Measurements from ENCODE around the gene ZNF417. TPM values are rescaled to one million over a fixed set of nuclear protein-coding genes. Genes with fewer than 3 reads are reported as not detected.
"Not testable (repeated sequence)": the region's sequence is repeated elsewhere in the genome, so short reads cannot be mapped to it uniquely, and the experiment has no call there.

ZNF417 gene
- total RNA-seq (2021): 22.1 and 22.2 TPM in 2 replicates
- long read RNA-seq, partial matches to known transcripts: 0 of 8 reads
- long read RNA-seq, other reads (novel, unspliced or antisense): 2 of 8 reads

DNA sequence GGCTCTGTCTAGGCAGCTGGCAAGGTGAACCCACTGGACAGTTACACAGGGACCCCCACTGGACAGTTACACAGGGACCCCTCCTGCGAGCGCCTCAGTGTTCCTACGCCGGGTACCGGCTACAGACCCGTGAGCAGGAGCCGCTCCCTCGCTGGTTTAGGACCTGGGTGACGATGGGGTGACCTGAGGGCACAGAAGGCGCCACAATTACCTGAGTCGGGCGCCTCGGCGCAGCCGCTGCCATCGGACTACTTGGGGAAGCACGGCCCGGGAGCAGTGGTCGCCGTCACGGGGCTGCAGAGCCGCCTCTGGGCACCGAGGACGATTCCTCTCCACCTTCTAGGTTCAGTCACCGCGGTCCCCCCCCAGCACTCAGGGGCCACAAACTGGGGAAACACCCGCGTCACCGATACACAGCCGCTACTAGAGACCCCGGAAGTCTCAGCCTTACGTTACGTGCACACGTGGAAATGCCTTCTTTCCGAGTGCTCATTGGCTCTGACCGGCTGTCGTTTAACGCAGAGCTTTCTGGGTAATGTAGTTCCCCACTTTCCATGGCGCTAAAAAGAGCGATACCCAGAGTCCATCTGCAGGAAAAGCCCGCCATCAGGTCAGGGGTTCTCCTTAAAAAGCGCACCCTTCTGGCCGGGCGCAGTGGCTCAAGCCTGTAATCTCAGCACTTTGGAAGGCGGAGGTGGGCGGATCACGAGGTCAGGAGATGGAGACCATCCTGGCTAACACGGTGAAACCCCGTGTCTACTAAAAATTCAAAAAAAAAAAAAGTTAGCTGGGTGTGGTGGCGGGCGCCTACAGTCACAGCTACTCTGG, at the start of gene ZNF417:
ZNF417 (minus strand) TSS at position 425 of the 828 bp plus-strand sequence; CDS start at position 244, 181 bp downstream.
- not testable (repeated sequence) for H2BK5ac ChIP-seq (ENCODE audit: insufficient read length, low read length); H2BK120ac ChIP-seq (ENCODE audit: low read depth, low read length, poor library complexity, severe bottlenecking); H3K27ac ChIP-seq (ENCODE audit: insufficient read length, low read depth, low read length); H3K79me1 ChIP-seq (ENCODE audit: insufficient read depth, low read depth, low read length, poor library complexity, severe bottlenecking); H3K23ac ChIP-seq (ENCODE audit: insufficient read length, low read depth, low read length); H3K27me3 ChIP-seq (ENCODE audit: insufficient read depth, low read length); H3K56ac ChIP-seq (ENCODE audit: insufficient read length, low read depth, low read length); H2BK12ac ChIP-seq (ENCODE audit: insufficient read length, low read depth, low read length); H3K9me3 ChIP-seq (ENCODE audit: control insufficient read depth, low read depth, low read length); H2BK15ac ChIP-seq (ENCODE audit: low read depth, low read length); H3K23me2 ChIP-seq (ENCODE audit: insufficient read length, low read depth, low read length, poor library complexity, severe bottlenecking); H4K8ac ChIP-seq (replicated peaks; ENCODE audit: insufficient read length, low read depth, low read length); H3K4ac ChIP-seq (ENCODE audit: low read depth, low read length); H3T11ph ChIP-seq (ENCODE audit: low read length); H3K4me1 ChIP-seq (ENCODE audit: insufficient read depth, low read length); H4K20me1 ChIP-seq (ENCODE audit: control insufficient read depth, insufficient read depth, insufficient read length); H2AK5ac ChIP-seq (ENCODE audit: insufficient read length, low read length); H3K9me3 Mint-ChIP-seq; H3K79me2 ChIP-seq (ENCODE audit: insufficient read depth, low read length); H2AFZ ChIP-seq (ENCODE audit: low read length); H2BK20ac ChIP-seq (ENCODE audit: low read depth, low read length, poor library complexity, severe bottlenecking); H3K27me3 Mint-ChIP-seq (ENCODE audit: low read depth); H4K91ac ChIP-seq (ENCODE audit: insufficient read length, low read depth, low read length); H4K5ac ChIP-seq (ENCODE audit: insufficient read length, low read depth, low read length)
- peaks cover 15 to 20% of the 10 kb centered on the region in 2 experiments for H3K4me1 Mint-ChIP-seq
- TF ChIP-seq, protein P1, sequence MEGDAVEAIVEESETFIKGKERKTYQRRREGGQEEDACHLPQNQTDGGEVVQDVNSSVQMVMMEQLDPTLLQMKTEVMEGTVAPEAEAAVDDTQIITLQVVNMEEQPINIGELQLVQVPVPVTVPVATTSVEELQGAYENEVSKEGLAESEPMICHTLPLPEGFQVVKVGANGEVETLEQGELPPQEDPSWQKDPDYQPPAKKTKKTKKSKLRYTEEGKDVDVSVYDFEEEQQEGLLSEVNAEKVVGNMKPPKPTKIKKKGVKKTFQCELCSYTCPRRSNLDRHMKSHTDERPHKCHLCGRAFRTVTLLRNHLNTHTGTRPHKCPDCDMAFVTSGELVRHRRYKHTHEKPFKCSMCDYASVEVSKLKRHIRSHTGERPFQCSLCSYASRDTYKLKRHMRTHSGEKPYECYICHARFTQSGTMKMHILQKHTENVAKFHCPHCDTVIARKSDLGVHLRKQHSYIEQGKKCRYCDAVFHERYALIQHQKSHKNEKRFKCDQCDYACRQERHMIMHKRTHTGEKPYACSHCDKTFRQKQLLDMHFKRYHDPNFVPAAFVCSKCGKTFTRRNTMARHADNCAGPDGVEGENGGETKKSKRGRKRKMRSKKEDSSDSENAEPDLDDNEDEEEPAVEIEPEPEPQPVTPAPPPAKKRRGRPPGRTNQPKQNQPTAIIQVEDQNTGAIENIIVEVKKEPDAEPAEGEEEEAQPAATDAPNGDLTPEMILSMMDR (conservative IDR thresholded peaks at IDR 0.05): peak; percentile 63
- H3K14ac ChIP-seq (ENCODE audit: insufficient read depth, low read length): peak within 1 kb of the TSS; percentile 11
- WGBS (ENCODE audit: extremely low coverage, insufficient read length, low lambda C conversion rate): no CpG with 5 or more reads among the region's 51 CpGs
- peaks cover 29 to 66% (median 58%) of the 10 kb centered on the region in 3 experiments for H3K36me3 Mint-ChIP-seq (ENCODE audit: insufficient read depth in 1 of 3, low read depth in 3 of 3)
- H3K4me3 Mint-ChIP-seq: peak within 1 kb of the TSS; percentile 89 to 91
- peak within 1 kb of the TSS; percentile 66 for H3K18ac ChIP-seq (ENCODE audit: insufficient read length, low read depth, low read length)
- peak; percentile 97 for DNase-seq
- peak within 1 kb of the TSS; percentile 64 for H3K9ac ChIP-seq (ENCODE audit: extremely low read depth, insufficient read length, low read length)
- H3K27ac Mint-ChIP-seq: peak within 1 kb of the TSS; percentile 88 to 97 (median 97)
- H3K4me2 ChIP-seq (ENCODE audit: insufficient read depth, insufficient read length, low read length): peak within 1 kb of the TSS; percentile 87

Data from H9 (cell line).